Endothelial cell of umbilical vein (primary cell): ENCODE measurements around the gene CEP350. TPM values are rescaled to one million over a fixed set of nuclear protein-coding genes. Genes with fewer than 3 reads are reported as not detected.
A peak's percentile ranks its signal among the peaks of the same experiment; 100 is the strongest.
"Not testable (repeated sequence)": the region's sequence is repeated elsewhere in the genome, so short reads cannot be mapped to it uniquely, and the experiment has no call there.

Experiments
- BruUV-seq: library from RNA; stranded (reverse); fragments of 400-500 nt; replicated peaks from 2 replicates; lab custom pipeline; 2021; lab: Mats Ljungman, UMichigan
- CTCF ChIA-PET: fragments of 300-600, 350-600 bp; sonication (Branson Sonifier 250); formaldehyde crosslinking; loops from one replicate; lab custom pipeline; 2021; ENCODE audit warnings: antibody characterized with exemption, inconsistent platforms; lab: Charles Lee
- POLR2A ChIA-PET: fragments of 300-600, 350-600 bp; sonication (Branson Sonifier 250); formaldehyde crosslinking; loops from one replicate; lab custom pipeline; 2021; ENCODE audit warnings: antibody characterized with exemption, inconsistent platforms; lab: Charles Lee
- DNase-seq: peaks from one replicate; pipeline ENCODE4 v3.0.0-alpha.2; 2011; ENCODE audit warnings: low read depth, low spot score
- FAIRE-seq: peaks from 2 replicates; lab custom pipeline; 2011; peaks lifted over from hg19 to GRCh38; lab: Jason Lieb, UNC
- H2AFZ ChIP-seq: 2 replicates; pipeline ENCODE4 v1.6.0; 2012; ENCODE audit warnings: low read depth, low read length, control low read depth, inconsistent platforms
- H3K27ac ChIP-seq: 2 replicates; pipeline ENCODE4 v1.5.1; 2011; ENCODE audit warnings: low read depth, mild to moderate bottlenecking, control low read depth, low read length, moderate library complexity; ENCODE audit not compliant: insufficient read depth
- H3K27me3 ChIP-seq, 2 experiments: 2 replicates each; pipeline versions ENCODE4 v1.6.0 to v1.6.1; 2011; ENCODE audit warnings: low read length in 2 of 2, mixed read lengths in 1 of 2; ENCODE audit not compliant: control insufficient read depth in 2 of 2, insufficient read depth in 2 of 2
- H3K36me3 ChIP-seq, 2 experiments: 2 replicates in 1 of 2; 3 replicates in 1 of 2; pipeline ENCODE4 v1.5.1; 2011; ENCODE audit warnings: low read length in 2 of 2, mild to moderate bottlenecking in 1 of 2, moderate library complexity in 1 of 2; ENCODE audit not compliant: control insufficient read depth in 2 of 2, insufficient read depth in 2 of 2; ENCODE audit errors: extremely low read depth in 1 of 2
- H3K4me1 ChIP-seq: 3 replicates; pipeline ENCODE4 v1.5.1; 2011; ENCODE audit warnings: mild to moderate bottlenecking, low read length; ENCODE audit not compliant: control insufficient read depth, insufficient read depth; ENCODE audit errors: extremely low read depth
- H3K4me2 ChIP-seq: 2 replicates; pipeline ENCODE4 v1.6.1; 2011; ENCODE audit warnings: low read length, control low read depth, mixed read lengths; ENCODE audit not compliant: insufficient read depth
- H3K4me3 ChIP-seq, 3 experiments: fragments of 200-600 bp in 1 of 3; sonication (generic), shearing (Covaris generic) in 1 of 3; replicated peaks in 1 of 3; 2 replicates each; pipeline ENCODE4 v1.5.1; 2011 to 2016; ENCODE audit warnings: control low read depth in 3 of 3, low read length in 3 of 3, mild to moderate bottlenecking in 2 of 3, inconsistent platforms in 1 of 3, low read depth in 1 of 3, moderate library complexity in 1 of 3; ENCODE audit not compliant: insufficient read depth in 1 of 3
- H3K79me2 ChIP-seq: 2 replicates; pipeline ENCODE4 v1.6.0; 2012; ENCODE audit warnings: low read length, inconsistent platforms; ENCODE audit not compliant: control insufficient read depth, insufficient read depth
- H3K9ac ChIP-seq: replicated peaks from 2 replicates; pipeline ENCODE3; 2011; ENCODE audit warnings: low read length, control low read depth; ENCODE audit not compliant: insufficient read depth; ENCODE audit errors: extremely low read depth
- H3K9me1 ChIP-seq: replicated peaks from 3 replicates; pipeline ENCODE4 v1.6.0; 2011; ENCODE audit warnings: mild to moderate bottlenecking, low read length; ENCODE audit not compliant: control insufficient read depth, insufficient read depth; ENCODE audit errors: extremely low read depth
- H3K9me3 ChIP-seq: replicated peaks from 2 replicates; pipeline ENCODE4 v1.5.1; 2012; ENCODE audit warnings: low read length, inconsistent platforms; ENCODE audit not compliant: control insufficient read depth, insufficient read depth
- H4K20me1 ChIP-seq: replicated peaks from 2 replicates; pipeline ENCODE3; 2011; ENCODE audit warnings: mild to moderate bottlenecking, low read length; ENCODE audit not compliant: control insufficient read depth, insufficient read depth; ENCODE audit errors: extremely low read depth
- FOS ChIP-seq: IDR thresholded peaks from 2 replicates; pipeline ENCODE4 v1.6.1; 2011; ENCODE audit warnings: mild to moderate bottlenecking, low read length, moderate library complexity, borderline replicate concordance; ENCODE audit not compliant: insufficient read depth
- JUN ChIP-seq: IDR thresholded peaks from 2 replicates; pipeline ENCODE4 v1.6.1; 2011; ENCODE audit warnings: borderline replicate concordance, low read depth; ENCODE audit not compliant: insufficient read length, insufficient read depth
- POLR2A ChIP-seq: IDR thresholded peaks from 2 replicates; pipeline ENCODE4 v1.6.1; 2012; ENCODE audit warnings: low read depth, mild to moderate bottlenecking, control low read depth, low read length
- dilution Hi-C: fragments of 300-500 bp; cut with MboI; formaldehyde crosslinking; loops from one replicate; pipeline ENCODE4 v1.15.0; 2019; ENCODE audit warnings: low sequenced_read_pairs; ENCODE audit not compliant: extremely low pct_ligation_motif_present
- intact Hi-C: fragments of 100-400 bp; cut with micrococcal nuclease; formaldehyde crosslinking; loops from one replicate; pipeline ENCODE4 v1.10.0; 2022
- polyA plus RNA-seq, 4 experiments: library from polyadenylated mRNA; depleted of rRNA in 3 of 4; stranded (reverse) in 3 of 4; unstranded in 1 of 4; fragments of >200 nt; gene quantifications; 2 replicates each; pipeline versions ENCODE4 v1.2.1 to v1.2.3, GENCODE V29; 2011 to 2012; ENCODE audit warnings: missing spikeins in 1 of 4
- total RNA-seq: library from RNA; stranded (reverse); gene quantifications from 2 replicates; pipeline ENCODE4 v1.2.3, GENCODE V29; 2021
- TF ChIP-seq, protein P1 (sequence below): IDR thresholded peaks from 2 replicates; pipeline ENCODE4 v1.6.1; 2011; ENCODE audit not compliant: insufficient read depth, insufficient read length

The CEP350 gene
- total and polyA plus RNA-seq, 2 donors (not counting 3 experiments of a cell fraction or from before 2014, with no cell fraction given), result 4.8 to 30.1 TPM

DNA sequence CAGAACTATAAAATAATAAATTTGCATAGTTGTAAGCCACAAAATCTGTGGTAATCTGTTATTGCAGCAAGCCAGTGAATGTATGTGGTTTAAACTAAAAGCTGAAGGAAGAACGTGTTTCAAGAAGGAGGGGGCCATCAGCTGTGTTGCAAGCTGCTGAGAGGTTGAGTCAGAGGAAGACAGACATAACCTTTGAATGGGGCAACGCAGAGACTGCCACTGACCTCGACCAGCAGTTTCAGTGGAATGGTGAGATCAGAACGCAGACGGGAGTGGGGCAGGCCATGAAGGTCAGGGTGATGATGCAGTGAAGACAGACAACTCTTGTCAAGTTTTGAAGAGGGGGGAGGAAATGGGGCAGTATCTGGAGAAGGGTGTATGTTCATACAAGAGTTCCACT is 176.9 kb downstream of the CEP350 start:
- Histone ChIP-seq H3K9ac (no peak overlapping the region), H2AFZ (peak overlapping the region; percentile 1)
- no TSS peak for BruUV-seq

DNA sequence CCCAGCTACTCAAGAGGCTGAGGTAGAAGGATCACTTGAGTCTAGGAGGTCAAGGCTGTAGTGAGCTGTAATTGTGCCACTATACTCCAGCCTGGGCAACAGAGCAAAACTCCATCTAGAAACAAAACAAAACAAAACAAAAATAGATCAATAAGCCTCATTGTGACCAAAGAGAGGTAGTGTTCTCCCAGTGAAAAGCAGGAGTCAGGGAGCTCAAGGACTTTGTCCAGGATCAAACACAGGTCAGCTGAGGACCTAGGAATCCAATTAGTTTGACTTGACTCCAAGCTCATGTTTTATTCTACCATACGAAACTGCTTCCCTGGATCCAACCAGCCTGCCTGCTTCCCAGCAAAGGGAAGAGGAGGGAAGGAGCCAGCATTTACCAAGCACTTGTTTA is 178.6 kb downstream of the CEP350 start:
- CTCF ChIA-PET, result interaction anchor here (1.1 to 1.3 kb wide), 2 partner anchors 41 to 46 kb away, joined by 3 to 5 read pairs; no protein-coding TSS in a partner anchor
- Histone ChIP-seq H3K4me1 (peaks cover 29% of the 10 kb centered on the region), H3K4me3 (no peak overlapping the region), H3K9me3 (no peaks in the 10 kb centered on the region), H2AFZ (no peak overlapping the region), H3K4me2 (no peak overlapping the region), H3K9me1 (no peaks in the 10 kb centered on the region), H3K79me2 (no peaks in the 10 kb centered on the region), H3K36me3 (no peaks in the 10 kb centered on the region), H4K20me1 (no peaks in the 10 kb centered on the region), H3K27ac (no peak overlapping the region), H3K27me3 (no peaks in the 10 kb centered on the region), H3K9ac (no peak overlapping the region)
- POLR2A ChIA-PET, result no interaction called here
- intact Hi-C loops, result no loop called here
- FAIRE-seq (no peak), DNase-seq (no peak)
- TF ChIP-seq, protein P1, sequence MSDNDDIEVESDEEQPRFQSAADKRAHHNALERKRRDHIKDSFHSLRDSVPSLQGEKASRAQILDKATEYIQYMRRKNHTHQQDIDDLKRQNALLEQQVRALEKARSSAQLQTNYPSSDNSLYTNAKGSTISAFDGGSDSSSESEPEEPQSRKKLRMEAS, result no peak
- TF ChIP-seq POLR2A, result no peak
- BruUV-seq, result no TSS peak
- dilution Hi-C loops, result no loop called here

More for the DNA sequence above, 176.9 kb downstream of the CEP350 start:
- H3K27me3 ChIP-seq, result no peaks in the 10 kb centered on the region
- POLR2A ChIA-PET, result no interaction called here
- DNase-seq (peak; percentile 53), FAIRE-seq (peak; percentile 76)
- CTCF ChIA-PET, result interaction anchor here (1.2 to 1.4 kb wide), 2 partner anchors 29 to 37 kb away, joined by 3 to 4 read pairs; no protein-coding TSS in a partner anchor
- no peaks in the 10 kb centered on the region for H4K20me1 ChIP-seq
- H3K9me1 ChIP-seq, result no peaks in the 10 kb centered on the region
- no peaks in the 10 kb centered on the region for H3K36me3 ChIP-seq
- dilution Hi-C loops, result no loop called here
- H3K9me3 ChIP-seq, result no peaks in the 10 kb centered on the region
- H3K4me2 ChIP-seq, result no peak overlapping the region
- no peak overlapping the region for H3K27ac ChIP-seq
- intact Hi-C loops, result no loop called here
- H3K4me1 ChIP-seq, result peaks cover 20% of the 10 kb centered on the region
- TF ChIP-seq FOS, result peak; percentile 64
- no peak for TF ChIP-seq JUN
- TF ChIP-seq, protein P1, result no peak
- H3K79me2 ChIP-seq, result no peaks in the 10 kb centered on the region
- no peak overlapping the region for H3K4me3 ChIP-seq

DNA sequence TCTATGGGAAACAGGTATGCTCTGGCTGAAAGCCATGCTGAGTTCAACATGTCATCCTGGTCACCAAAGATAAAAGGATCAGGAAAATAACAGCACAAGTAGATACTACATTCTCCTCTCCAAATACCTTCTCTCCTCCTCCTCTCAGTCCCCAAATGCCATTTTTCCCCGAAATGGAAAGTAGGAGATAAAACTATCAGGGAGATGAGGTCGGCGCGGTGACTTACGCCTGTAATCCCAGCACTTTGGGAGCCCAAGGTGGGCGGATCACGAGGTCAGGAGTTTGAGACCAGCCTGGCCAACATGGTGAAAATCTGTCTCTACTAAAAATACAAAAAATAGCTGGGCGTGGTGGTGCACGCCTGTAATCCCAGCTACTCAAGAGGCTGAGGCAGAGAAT is 179.1 kb downstream of the CEP350 start:
- H3K4me3 ChIP-seq, FAIRE-seq, H2AFZ ChIP-seq, H3K9ac ChIP-seq, H3K36me3 ChIP-seq, DNase-seq, POLR2A ChIA-PET, H3K27ac ChIP-seq, H3K79me2 ChIP-seq, H3K9me1 ChIP-seq, H4K20me1 ChIP-seq, H3K27me3 ChIP-seq, BruUV-seq, intact Hi-C loops, dilution Hi-C loops, H3K4me2 ChIP-seq, H3K9me3 ChIP-seq: not testable (repeated sequence)
- H3K4me1 ChIP-seq, result peaks cover 29% of the 10 kb centered on the region
- CTCF ChIA-PET, result interaction anchor here (1.3 kb wide), 1 partner anchor 45 kb away, joined by 5 read pairs; no protein-coding TSS in a partner anchor
